Endothelial cell of umbilical vein (primary cell): ENCODE results near the gene BORCS5.

Experiments
- EZH2 ChIP-seq: IDR thresholded peaks from 2 replicates; pipeline ENCODE4 v1.6.1; 2012; ENCODE audit warnings: borderline replicate concordance, low read depth, mild to moderate bottlenecking, moderate library complexity, low read length, inconsistent platforms; ENCODE audit not compliant: severe bottlenecking
- POLR2A ChIP-seq: IDR thresholded peaks from 2 replicates; pipeline ENCODE4 v1.6.1; 2012; ENCODE audit warnings: low read depth, mild to moderate bottlenecking, control low read depth, low read length
- POLR2AphosphoS5 ChIP-seq: IDR thresholded peaks from 2 replicates; pipeline ENCODE4 v1.6.1; 2012; ENCODE audit warnings: low read depth, mild to moderate bottlenecking, control low read depth, low read length, moderate library complexity; ENCODE audit not compliant: insufficient read depth
- TF ChIP-seq, protein P1 (sequence below), 2 donors: IDR thresholded peaks; 1 replicate in 1 of 2; 2 replicates in 1 of 2; pipeline ENCODE4 v1.5.1; 2011; ENCODE audit warnings: low read length in 2 of 2, mild to moderate bottlenecking in 2 of 2, moderate library complexity in 2 of 2, control low read depth in 1 of 2, inconsistent platforms in 1 of 2, low read depth in 1 of 2; ENCODE audit not compliant: insufficient read depth in 1 of 2; ENCODE audit errors: extremely low read depth in 1 of 2
- TF ChIP-seq, protein P2 (sequence below): IDR thresholded peaks from 2 replicates; pipeline ENCODE4 v1.6.1; 2011; ENCODE audit not compliant: insufficient read depth, insufficient read length

DNA sequence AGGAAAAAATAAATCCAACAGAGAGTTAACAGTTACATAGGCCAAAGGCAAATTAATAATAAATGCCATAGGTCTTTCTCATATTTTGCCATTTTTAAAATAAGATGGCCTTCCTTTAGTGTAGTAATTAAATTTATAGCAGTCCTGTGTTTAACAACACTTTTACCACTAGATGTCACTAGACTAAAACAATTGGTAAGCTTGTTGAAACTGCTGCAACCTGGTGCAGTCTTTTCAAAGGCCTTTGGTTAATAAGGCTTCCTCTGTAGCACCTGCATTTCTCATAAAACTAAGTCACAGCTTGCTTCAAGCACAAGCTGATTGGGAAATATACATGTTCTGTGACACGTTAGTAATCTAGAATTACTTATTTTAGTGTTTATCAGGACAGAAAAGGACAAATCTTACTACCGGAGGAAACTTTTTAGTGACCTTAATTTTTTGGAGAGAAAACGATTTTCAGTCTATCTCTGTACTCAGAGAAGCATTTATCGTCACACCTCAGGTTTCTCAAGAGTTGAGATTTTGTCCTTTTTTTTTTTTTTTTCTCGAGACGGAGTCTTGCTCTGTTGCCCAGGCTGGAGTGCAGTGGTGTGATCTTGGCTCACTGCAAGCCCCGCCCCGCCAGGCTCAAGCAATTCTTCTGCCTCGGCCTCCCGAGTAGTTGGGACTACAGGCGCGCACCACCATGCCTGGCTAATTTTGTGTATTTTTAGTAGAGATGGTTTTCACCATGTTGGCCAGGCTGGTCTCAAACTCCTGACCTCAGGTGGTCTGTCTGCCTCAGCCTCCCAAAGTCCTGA lies 20.0 kb downstream of the BORCS5 start:
- TF ChIP-seq, protein P1, sequence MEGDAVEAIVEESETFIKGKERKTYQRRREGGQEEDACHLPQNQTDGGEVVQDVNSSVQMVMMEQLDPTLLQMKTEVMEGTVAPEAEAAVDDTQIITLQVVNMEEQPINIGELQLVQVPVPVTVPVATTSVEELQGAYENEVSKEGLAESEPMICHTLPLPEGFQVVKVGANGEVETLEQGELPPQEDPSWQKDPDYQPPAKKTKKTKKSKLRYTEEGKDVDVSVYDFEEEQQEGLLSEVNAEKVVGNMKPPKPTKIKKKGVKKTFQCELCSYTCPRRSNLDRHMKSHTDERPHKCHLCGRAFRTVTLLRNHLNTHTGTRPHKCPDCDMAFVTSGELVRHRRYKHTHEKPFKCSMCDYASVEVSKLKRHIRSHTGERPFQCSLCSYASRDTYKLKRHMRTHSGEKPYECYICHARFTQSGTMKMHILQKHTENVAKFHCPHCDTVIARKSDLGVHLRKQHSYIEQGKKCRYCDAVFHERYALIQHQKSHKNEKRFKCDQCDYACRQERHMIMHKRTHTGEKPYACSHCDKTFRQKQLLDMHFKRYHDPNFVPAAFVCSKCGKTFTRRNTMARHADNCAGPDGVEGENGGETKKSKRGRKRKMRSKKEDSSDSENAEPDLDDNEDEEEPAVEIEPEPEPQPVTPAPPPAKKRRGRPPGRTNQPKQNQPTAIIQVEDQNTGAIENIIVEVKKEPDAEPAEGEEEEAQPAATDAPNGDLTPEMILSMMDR (IDR thresholded peaks at IDR 0.05; ENCODE audit: extremely low read depth in 1 of 2, insufficient read depth in 1 of 2, low read depth in 1 of 2, low read length in 2 of 2): peak; percentile 43 to 44
- no peak for TF ChIP-seq POLR2A
- no peak for TF ChIP-seq POLR2AphosphoS5
- TF ChIP-seq, protein P2, sequence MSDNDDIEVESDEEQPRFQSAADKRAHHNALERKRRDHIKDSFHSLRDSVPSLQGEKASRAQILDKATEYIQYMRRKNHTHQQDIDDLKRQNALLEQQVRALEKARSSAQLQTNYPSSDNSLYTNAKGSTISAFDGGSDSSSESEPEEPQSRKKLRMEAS: no peak
- no peak for TF ChIP-seq EZH2
